ENCODE results near the gene MROH2B.

MROH2B gene

GRCh38 chr5:40972434-40972833 is 98.7 kb downstream of the MROH2B start:
- no peak for DNase-seq (ENCODE audit: low spot score)

GRCh38 chr5:40962207-40962955 is 108.8 kb downstream of the MROH2B start:
- no peak for DNase-seq (ENCODE audit: low spot score)

DNA sequence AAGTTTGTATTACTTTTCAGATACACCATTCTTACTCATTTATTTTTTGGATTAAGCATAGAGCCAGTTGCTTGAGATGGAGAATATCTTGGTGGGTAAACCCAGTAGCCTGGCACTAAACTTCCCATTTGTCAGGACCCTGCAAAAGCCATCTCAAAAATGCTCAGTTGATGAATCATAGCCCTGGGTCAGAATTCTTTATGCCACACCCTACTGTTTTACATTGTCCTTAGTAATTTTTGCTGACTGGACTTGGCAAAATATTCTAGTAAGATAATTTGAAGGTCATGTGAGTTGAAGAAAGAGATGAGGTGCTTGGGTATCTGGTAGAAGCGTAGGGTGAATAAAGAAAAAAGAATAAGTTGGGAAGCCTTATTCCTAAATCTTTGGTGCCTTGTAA is 111.1 kb downstream of the MROH2B start:
- DNase-seq (ENCODE audit: low spot score), result no peak

- DNase-seq (ENCODE audit: low spot score), result no peak
Measured at GRCh38 chr5:40958811-40959210, 112.3 kb downstream of the MROH2B start.

GRCh38 chr5:40957048-40957447 is 114.1 kb downstream of the MROH2B start:
- DNase-seq (ENCODE audit: low spot score), result no peak

DNA sequence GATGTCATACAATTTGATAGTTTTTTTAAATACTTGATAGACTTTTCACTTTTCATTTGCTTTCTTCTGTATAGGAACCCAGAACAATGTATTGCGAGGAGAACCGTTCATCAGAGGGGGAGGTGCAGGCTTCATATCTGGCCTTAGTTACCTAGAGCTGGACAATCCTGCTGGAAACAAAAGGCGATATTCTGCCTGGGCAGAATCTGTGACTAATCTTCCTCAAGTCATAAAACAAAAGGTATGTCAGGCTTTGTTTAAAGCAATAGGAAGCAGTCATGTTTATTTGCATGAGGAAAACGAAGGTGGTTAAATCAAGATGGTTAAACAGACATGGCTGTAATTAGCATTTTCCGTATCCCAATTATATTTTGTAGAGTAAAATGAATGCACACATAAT is 115.8 kb downstream of the MROH2B start:
- DNase-seq (ENCODE audit: low spot score), result no peak
